Measurements from ENCODE around the gene PLD4. TPM values are rescaled to one million over a fixed set of nuclear protein-coding genes. Genes with fewer than 3 reads are reported as not detected.
"Not testable (repeated sequence)": the region's sequence is repeated elsewhere in the genome, so short reads cannot be mapped to it uniquely, and the experiment has no call there.

Gene PLD4
- total and polyA plus RNA-seq, 2 of the 8 experiments (the other 6 are each of a cell fraction or from before 2014, with no cell fraction given), result 0.05 TPM; not detected in 1

GRCh38 chr14:104947881-104948735 is 23.4 kb downstream of the PLD4 start:
- H4K8ac ChIP-seq (ENCODE audit: extremely low read depth, insufficient read depth, low read length); H3K4me3 ChIP-seq (ENCODE audit: extremely low read depth in 1 of 4, insufficient read depth in 2 of 4, low read depth in 3 of 4, low read length in 4 of 4); H2AFZ ChIP-seq (ENCODE audit: low read length); H2BK15ac ChIP-seq (ENCODE audit: low read length); H4K5ac ChIP-seq (ENCODE audit: insufficient read length, low read depth, low read length); H3K36me3 ChIP-seq (ENCODE audit: control insufficient read depth in 2 of 4, insufficient read depth in 4 of 4, low read length in 3 of 4); H3K4ac ChIP-seq (replicated peaks; ENCODE audit: insufficient read length, low read depth, low read length); H3K18ac ChIP-seq (ENCODE audit: extremely low read depth, low read length); H3K23me2 ChIP-seq (ENCODE audit: low read depth, low read length); H3K79me1 ChIP-seq (ENCODE audit: low read depth, low read length); H2AK5ac ChIP-seq (ENCODE audit: low read depth, low read length); H3K14ac ChIP-seq (ENCODE audit: insufficient read length); H3K4me2 ChIP-seq (ENCODE audit: insufficient read depth in 1 of 2, low read depth in 2 of 2, low read length in 2 of 2); H3K23ac ChIP-seq (ENCODE audit: insufficient read length); DNase-seq (ENCODE audit: low read depth in 1 of 2, low spot score in 2 of 2); H2BK20ac ChIP-seq (ENCODE audit: low read length); H3K27me3 ChIP-seq (replicated peaks in 1 of 4; ENCODE audit: control insufficient read depth in 3 of 4, extremely low read depth in 1 of 4, insufficient read depth in 3 of 4, low read length in 3 of 4); H3K4me1 ChIP-seq (replicated peaks in 1 of 4; ENCODE audit: control insufficient read depth in 3 of 4, insufficient read depth in 4 of 4, low read length in 3 of 4); H4K20me1 ChIP-seq (replicated peaks in 1 of 2; ENCODE audit: control insufficient read depth in 1 of 2, insufficient read depth in 2 of 2, low read length in 2 of 2); H3K56ac ChIP-seq (replicated peaks; ENCODE audit: insufficient read length, low read depth, low read length); H2BK120ac ChIP-seq (replicated peaks; ENCODE audit: low read depth, low read length); H4K91ac ChIP-seq (replicated peaks; ENCODE audit: insufficient read length, low read length); H3K9ac ChIP-seq (replicated peaks in 1 of 4; ENCODE audit: extremely low read depth in 1 of 4, low read depth in 3 of 4, low read length in 3 of 4); H3K79me2 ChIP-seq (ENCODE audit: control insufficient read depth in 1 of 2, insufficient read depth in 2 of 2, low read length in 2 of 2); H2BK5ac ChIP-seq (ENCODE audit: low read depth, low read length); H3K27ac ChIP-seq (ENCODE audit: low read depth, low read length); FAIRE-seq; H2BK12ac ChIP-seq (ENCODE audit: low read depth, low read length): not testable (repeated sequence)
- ChIA-PET POLR2A (ENCODE audit: partially characterized antibody) (interaction anchor here (0.6 to 1.2 kb wide), 2 partner anchors 7 to 184 kb away, joined by 3 read pairs; no protein-coding TSS in a partner anchor), CTCF (ENCODE audit: partially characterized antibody) (interaction anchor here (1.7 kb wide), 1 partner anchor 8 kb away, joined by 4 read pairs; no protein-coding TSS in a partner anchor)
- 85% methylated on average over 25 of the region's 35 CpGs; no CpG with 5 or more reads in 1 of the 2 experiments for WGBS, 2 experiments (ENCODE audit: extremely low coverage in 1 of 2, insufficient coverage in 1 of 2, insufficient read length in 1 of 2, insufficient replicate concordance in 2 of 2, low coverage in 1 of 2, low lambda C conversion rate in 2 of 2, missing lambda C conversion rate in 1 of 2)
- H3K9me3 ChIP-seq (ENCODE audit: insufficient read depth in 2 of 2, low read depth in 1 of 2, low read length in 1 of 2), result peaks cover 0 to 72% of the 10 kb centered on the region in 2 experiments; a peak in 1 of 4 replicates

Measured in H1 (cell line).